Stimulated activated CD8-positive, alpha-beta memory T cell treated with anti-CD3 and anti-CD28 coated beads, Interleukin-7, amount 100 ng/mL, for 4 hours (primary cell): ENCODE results near the gene GPR65.

Experiments used
- DNase-seq, 2 donors: peaks; one replicate each; pipeline ENCODE4 v3.0.0-alpha.2; 2020; ENCODE audit warnings: low read depth in 2 of 2

GPR65 gene

DNA sequence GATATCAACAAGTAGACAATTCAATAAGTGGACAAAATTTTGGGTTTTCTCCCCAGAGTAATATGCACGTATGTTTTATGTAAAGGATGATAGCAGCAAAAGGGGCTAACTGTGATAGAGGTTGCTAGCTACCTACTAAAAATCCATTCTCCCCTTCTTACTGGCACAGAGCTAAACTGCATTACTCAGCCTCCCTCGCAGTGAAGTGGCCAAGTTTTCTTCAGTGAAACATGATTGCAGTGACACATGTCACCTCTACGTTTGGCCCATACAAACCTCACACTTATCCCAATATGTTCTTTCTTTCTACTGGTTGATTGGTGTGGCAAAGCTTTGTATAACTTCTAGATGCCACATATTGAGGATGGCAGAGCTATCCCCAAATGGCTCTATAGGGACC lies 34.3 kb downstream of the GPR65 start:
- DNase-seq: no peak

GRCh38 chr14:88040146-88040545 lies 35.2 kb downstream of the GPR65 start:
- no peak for DNase-seq

DNA sequence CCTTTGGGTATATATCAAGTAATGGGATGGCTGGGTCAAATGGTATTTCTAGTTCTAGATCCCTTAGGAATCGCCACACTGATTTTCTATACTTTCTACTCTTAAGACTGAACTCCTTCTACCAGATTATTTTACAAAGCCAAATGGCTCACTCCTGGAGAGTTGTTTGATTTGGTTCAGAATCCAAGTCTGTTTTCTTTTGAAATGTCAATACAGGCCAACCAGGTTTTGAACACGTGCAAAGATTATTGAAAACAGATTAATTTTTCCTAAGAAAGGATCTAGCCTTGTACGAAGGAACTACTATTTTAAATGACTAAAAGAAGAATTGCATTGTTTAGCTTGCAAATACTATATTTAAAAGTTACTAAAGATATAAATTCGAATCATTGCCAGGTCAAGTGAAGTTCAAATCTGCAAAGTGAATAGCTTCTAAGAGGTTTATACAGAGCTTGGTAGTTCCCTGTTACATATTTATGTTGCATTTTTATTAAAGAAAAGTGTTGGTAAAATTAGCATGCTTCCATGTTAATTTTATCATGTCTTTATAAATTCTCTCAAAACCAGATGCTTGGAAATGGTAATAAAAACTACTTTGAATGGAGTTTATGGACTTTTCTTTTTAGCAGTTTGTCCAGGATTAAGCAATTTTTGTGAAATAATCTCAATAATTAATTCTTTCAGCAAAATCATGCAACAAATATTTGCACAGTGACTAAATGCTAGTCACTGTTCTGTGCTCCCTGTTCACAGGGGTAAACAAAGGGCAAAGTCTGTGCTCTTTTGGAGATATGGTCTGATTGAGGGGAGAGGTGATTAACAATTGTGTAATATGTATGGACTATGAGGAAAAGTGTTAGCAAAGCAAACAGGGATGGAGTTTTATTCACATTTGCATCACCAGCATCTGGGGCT lies 38.9 kb downstream of the GPR65 start:
- no peak for DNase-seq

DNA sequence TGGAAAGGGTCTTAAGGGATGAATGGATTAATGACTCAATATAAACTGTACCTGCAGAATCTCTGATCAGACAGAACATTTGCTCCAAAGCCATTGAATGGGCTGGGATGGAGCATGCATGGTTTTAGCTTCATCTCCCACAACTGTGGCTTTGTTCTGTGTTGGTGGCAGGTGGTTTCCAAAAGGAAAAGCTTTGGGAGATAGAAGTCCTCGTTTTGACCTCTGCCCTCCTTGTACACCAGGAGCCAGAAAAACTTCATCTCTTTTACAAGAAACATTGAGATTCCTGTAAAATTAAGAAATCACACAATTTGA lies 39.5 kb downstream of the GPR65 start:
- DNase-seq: no peak

DNA sequence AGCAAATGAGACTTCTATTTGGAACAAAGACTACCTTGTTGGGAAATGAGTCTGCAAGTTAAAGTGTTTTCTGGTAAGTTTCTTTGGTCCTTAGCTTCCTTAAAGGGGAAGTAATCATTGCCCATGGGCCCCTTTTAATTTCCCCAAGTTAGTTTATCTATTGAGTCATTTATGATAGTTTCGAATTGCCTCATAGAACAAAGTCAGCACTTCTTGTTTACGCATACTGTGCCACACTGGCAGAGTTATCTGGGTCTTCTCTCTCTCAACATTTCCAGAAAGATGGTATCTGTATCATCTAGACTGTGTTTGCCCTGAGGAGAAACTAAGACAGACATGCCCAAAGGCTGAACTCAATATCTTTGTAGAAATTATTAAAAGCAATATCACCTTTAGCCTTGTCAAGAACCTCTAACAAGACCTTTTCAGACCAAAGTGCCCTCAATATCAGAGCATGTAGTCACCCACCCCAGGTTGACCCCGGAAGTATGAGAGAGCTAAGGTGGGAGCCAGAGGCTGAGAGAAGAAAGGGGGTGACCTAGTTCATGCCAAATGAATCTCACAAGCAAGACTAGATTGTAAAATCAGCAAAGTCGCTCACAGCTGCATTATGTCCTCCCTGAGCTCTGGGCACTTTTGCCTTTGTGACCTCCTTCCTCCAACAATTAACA lies 40.0 kb downstream of the GPR65 start:
- no peak for DNase-seq

- DNase-seq: no peak
These were observed 40.8 kb downstream of the GPR65 start for GRCh38 chr14:88045705-88046104.

DNA sequence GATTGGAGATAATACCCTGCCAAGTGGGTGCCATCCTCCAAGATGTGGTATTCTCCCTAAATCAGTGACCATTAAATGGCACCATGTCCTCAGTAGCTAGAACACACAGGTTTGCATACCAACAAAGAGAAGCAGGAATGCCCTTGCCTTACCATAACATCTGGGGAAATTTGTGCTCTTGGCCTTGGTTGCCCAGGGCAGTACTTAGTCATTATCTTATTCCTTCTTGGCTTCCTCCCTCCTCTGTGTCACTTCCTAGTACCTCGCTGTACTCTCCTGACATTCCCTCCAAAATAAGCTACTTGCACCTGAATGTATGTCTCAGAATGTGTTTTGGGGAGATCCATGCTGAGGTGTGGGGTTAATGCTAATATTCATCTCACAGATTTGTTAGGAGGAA lies 43.4 kb downstream of the GPR65 start:
- no peak for DNase-seq

DNA sequence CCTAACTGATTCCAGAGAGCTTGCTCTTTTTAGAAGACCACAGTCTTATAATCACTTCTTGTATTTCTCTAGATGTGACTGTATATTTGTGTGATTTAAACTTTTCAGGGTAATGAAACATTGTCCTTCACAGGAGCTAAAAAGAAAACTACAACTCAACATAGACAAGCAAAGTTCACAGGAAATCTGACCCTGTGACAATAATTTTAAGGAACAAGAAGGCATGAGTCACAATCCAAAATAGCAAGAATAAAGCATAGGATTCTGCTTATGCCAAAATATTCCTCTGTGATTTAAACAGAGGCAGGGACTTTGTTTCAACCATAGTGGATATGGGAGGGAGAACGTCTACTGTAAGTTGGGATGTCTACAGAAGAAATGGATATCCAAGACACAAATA lies 44.3 kb downstream of the GPR65 start:
- DNase-seq: no peak

DNA sequence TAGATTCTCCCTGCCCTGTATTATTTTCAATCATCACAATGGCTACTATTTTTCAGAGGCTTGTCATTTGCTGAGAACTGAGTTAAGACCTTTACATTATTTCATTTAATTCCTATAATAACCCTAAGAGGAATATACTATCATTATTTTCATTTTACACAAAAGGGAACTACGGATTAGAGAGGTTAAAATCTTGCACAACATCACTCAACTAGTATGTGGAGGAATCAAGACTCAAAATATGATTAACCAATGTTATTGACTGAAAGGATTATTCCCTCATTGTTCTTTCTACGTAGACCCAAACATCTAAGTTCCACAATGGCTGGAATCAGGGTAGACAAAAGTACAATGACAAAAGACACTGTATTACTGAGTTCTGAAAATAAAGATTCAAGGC lies 45.0 kb downstream of the GPR65 start:
- DNase-seq: no peak

GRCh38 chr14:88060576-88060975 lies 55.6 kb downstream of the GPR65 start:
- no peak for DNase-seq

GRCh38 chr14:88063811-88064210 lies 58.9 kb downstream of the GPR65 start:
- no peak for DNase-seq
